Keratinocyte (primary cell): ENCODE results near the gene GMIP.

Experiments used
- EZH2 ChIP-seq: IDR thresholded peaks from one replicate; pipeline ENCODE4 v1.6.1; 2012; ENCODE audit warnings: inconsistent platforms, mild to moderate bottlenecking, low read length, moderate library complexity
- TF ChIP-seq, protein P1 (sequence below), 3 experiments: IDR thresholded peaks in 1 of 3; conservative IDR thresholded peaks in 1 of 3; optimal IDR thresholded peaks in 1 of 3; 2 replicates in 2 of 3; 3 replicates in 1 of 3; pipeline versions ENCODE3 to v1.5.1; 2011; ENCODE audit warnings: low read length in 3 of 3, mild to moderate bottlenecking in 3 of 3, moderate library complexity in 2 of 3, control low read depth in 1 of 3, inconsistent platforms in 1 of 3; ENCODE audit not compliant: insufficient read depth in 2 of 3; ENCODE audit errors: extremely low read depth in 1 of 3

DNA sequence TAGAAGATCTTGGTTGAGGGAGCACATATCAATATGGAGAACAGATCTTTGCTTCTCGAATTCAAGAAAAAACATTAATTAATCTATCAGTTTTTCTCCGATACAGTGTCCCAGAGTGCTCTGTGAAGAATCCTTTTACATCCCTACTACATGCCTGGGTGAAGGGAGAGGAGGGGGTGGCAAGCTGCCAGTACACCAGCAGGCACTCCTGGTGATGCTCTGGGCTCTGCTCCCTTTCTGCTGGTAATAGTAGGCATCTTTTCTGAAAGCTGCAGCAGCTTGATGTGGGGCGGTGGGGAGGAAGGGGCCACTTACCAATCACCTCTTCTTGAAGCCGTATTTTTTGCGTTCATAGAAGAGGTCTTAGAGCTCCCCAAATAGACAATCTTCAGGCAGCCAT, 55.7 kb downstream of the GMIP start:
- TF ChIP-seq, protein P1, sequence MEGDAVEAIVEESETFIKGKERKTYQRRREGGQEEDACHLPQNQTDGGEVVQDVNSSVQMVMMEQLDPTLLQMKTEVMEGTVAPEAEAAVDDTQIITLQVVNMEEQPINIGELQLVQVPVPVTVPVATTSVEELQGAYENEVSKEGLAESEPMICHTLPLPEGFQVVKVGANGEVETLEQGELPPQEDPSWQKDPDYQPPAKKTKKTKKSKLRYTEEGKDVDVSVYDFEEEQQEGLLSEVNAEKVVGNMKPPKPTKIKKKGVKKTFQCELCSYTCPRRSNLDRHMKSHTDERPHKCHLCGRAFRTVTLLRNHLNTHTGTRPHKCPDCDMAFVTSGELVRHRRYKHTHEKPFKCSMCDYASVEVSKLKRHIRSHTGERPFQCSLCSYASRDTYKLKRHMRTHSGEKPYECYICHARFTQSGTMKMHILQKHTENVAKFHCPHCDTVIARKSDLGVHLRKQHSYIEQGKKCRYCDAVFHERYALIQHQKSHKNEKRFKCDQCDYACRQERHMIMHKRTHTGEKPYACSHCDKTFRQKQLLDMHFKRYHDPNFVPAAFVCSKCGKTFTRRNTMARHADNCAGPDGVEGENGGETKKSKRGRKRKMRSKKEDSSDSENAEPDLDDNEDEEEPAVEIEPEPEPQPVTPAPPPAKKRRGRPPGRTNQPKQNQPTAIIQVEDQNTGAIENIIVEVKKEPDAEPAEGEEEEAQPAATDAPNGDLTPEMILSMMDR (optimal IDR thresholded peaks at IDR 0.05 in 1 of 3, IDR thresholded peaks at IDR 0.05 in 1 of 3, conservative IDR thresholded peaks at IDR 0.05 in 1 of 3; ENCODE audit: extremely low read depth in 1 of 3, insufficient read depth in 2 of 3, low read length in 3 of 3): no peak
- no peak for TF ChIP-seq EZH2
